ENCODE results near the gene EPHB1.

The EPHB1 gene

GRCh38 chr3:134887536-134887935, 92.5 kb downstream of the EPHB1 start:
- Histone ChIP-seq H3K9ac (ENCODE audit: low read length) (no peak overlapping the region), H3K4me1 (ENCODE audit: control insufficient read depth, insufficient read depth, low read length) (no peaks in the 10 kb centered on the region), H3K27me3 (replicated peaks; ENCODE audit: control insufficient read depth, insufficient read depth, low read length) (no peaks in the 10 kb centered on the region)

GRCh38 chr3:134892326-134892725, 97.3 kb downstream of the EPHB1 start:
- Histone ChIP-seq H3K4me3 (ENCODE audit: low read length) (no peak overlapping the region), H3K9ac (ENCODE audit: low read length) (no peak overlapping the region), H3K36me3 (ENCODE audit: control insufficient read depth, insufficient read depth, low read length, severe bottlenecking) (no peaks in the 10 kb centered on the region), H3K9me3 (ENCODE audit: control insufficient read depth, low read length) (peaks cover 8% of the 10 kb centered on the region), H3K27me3 (replicated peaks; ENCODE audit: control insufficient read depth, insufficient read depth, low read length) (no peaks in the 10 kb centered on the region), H3K4me1 (ENCODE audit: control insufficient read depth, insufficient read depth, low read length) (no peaks in the 10 kb centered on the region)
- DNase-seq (ENCODE audit: low read depth) = no peak

More at GRCh38 chr3:134887536-134887935, 92.5 kb downstream of the EPHB1 start:
- H3K4me3 ChIP-seq (ENCODE audit: low read length) = no peak overlapping the region
- peaks cover 8% of the 10 kb centered on the region for H3K9me3 ChIP-seq (ENCODE audit: control insufficient read depth, low read length)
- DNase-seq (ENCODE audit: low read depth) = no peak
- H3K36me3 ChIP-seq (ENCODE audit: control insufficient read depth, insufficient read depth, low read length, severe bottlenecking) = no peaks in the 10 kb centered on the region

- H3K9ac ChIP-seq (ENCODE audit: low read length) = no peak overlapping the region
- H3K36me3 ChIP-seq (ENCODE audit: control insufficient read depth, insufficient read depth, low read length, severe bottlenecking) = no peaks in the 10 kb centered on the region
- DNase-seq (ENCODE audit: low read depth) = no peak
- H3K4me3 ChIP-seq (ENCODE audit: low read length) = no peak overlapping the region
- H3K4me1 ChIP-seq (ENCODE audit: control insufficient read depth, insufficient read depth, low read length) = no peaks in the 10 kb centered on the region
- peaks cover 8% of the 10 kb centered on the region for H3K9me3 ChIP-seq (ENCODE audit: control insufficient read depth, low read length)
- no peaks in the 10 kb centered on the region for H3K27me3 ChIP-seq (replicated peaks; ENCODE audit: control insufficient read depth, insufficient read depth, low read length)
Observed at GRCh38 chr3:134892761-134893160, 97.7 kb downstream of the EPHB1 start.

GRCh38 chr3:134894533-134894932, 99.5 kb downstream of the EPHB1 start:
- H3K4me3 ChIP-seq (ENCODE audit: low read length) = no peak overlapping the region
- no peaks in the 10 kb centered on the region for H3K27me3 ChIP-seq (replicated peaks; ENCODE audit: control insufficient read depth, insufficient read depth, low read length)
- H3K4me1 ChIP-seq (ENCODE audit: control insufficient read depth, insufficient read depth, low read length) = no peaks in the 10 kb centered on the region
- no peaks in the 10 kb centered on the region for H3K36me3 ChIP-seq (ENCODE audit: control insufficient read depth, insufficient read depth, low read length, severe bottlenecking)
- no peak overlapping the region for H3K9ac ChIP-seq (ENCODE audit: low read length)
- DNase-seq (ENCODE audit: low read depth) = no peak
- H3K9me3 ChIP-seq (ENCODE audit: control insufficient read depth, low read length) = peaks cover 8% of the 10 kb centered on the region

GRCh38 chr3:134895181-134895580, 100.1 kb downstream of the EPHB1 start:
- Histone ChIP-seq H3K36me3 (ENCODE audit: control insufficient read depth, insufficient read depth, low read length, severe bottlenecking) (no peaks in the 10 kb centered on the region), H3K4me1 (ENCODE audit: control insufficient read depth, insufficient read depth, low read length) (no peaks in the 10 kb centered on the region)
- DNase-seq (ENCODE audit: low read depth) = no peak

GRCh38 chr3:134896141-134896540, 101.1 kb downstream of the EPHB1 start:
- no peak overlapping the region for H3K9ac ChIP-seq (ENCODE audit: low read length)
- DNase-seq (ENCODE audit: low read depth) = no peak
- H3K27me3 ChIP-seq (replicated peaks; ENCODE audit: control insufficient read depth, insufficient read depth, low read length) = no peaks in the 10 kb centered on the region
- no peaks in the 10 kb centered on the region for H3K36me3 ChIP-seq (ENCODE audit: control insufficient read depth, insufficient read depth, low read length, severe bottlenecking)
- peaks cover 6% of the 10 kb centered on the region for H3K9me3 ChIP-seq (ENCODE audit: control insufficient read depth, low read length)
- H3K4me1 ChIP-seq (ENCODE audit: control insufficient read depth, insufficient read depth, low read length) = no peaks in the 10 kb centered on the region
- H3K4me3 ChIP-seq (ENCODE audit: low read length) = no peak overlapping the region

More at GRCh38 chr3:134895181-134895580, 100.1 kb downstream of the EPHB1 start:
- Histone ChIP-seq H3K27me3 (replicated peaks; ENCODE audit: control insufficient read depth, insufficient read depth, low read length) (no peaks in the 10 kb centered on the region), H3K9ac (ENCODE audit: low read length) (no peak overlapping the region), H3K4me3 (ENCODE audit: low read length) (no peak overlapping the region), H3K9me3 (ENCODE audit: control insufficient read depth, low read length) (peaks cover 8% of the 10 kb centered on the region)

GRCh38 chr3:134896696-134897095, 101.6 kb downstream of the EPHB1 start:
- DNase-seq (ENCODE audit: low read depth) = no peak
- Histone ChIP-seq H3K27me3 (replicated peaks; ENCODE audit: control insufficient read depth, insufficient read depth, low read length) (no peaks in the 10 kb centered on the region), H3K4me1 (ENCODE audit: control insufficient read depth, insufficient read depth, low read length) (no peaks in the 10 kb centered on the region), H3K36me3 (ENCODE audit: control insufficient read depth, insufficient read depth, low read length, severe bottlenecking) (no peaks in the 10 kb centered on the region), H3K9ac (ENCODE audit: low read length) (no peak overlapping the region), H3K4me3 (ENCODE audit: low read length) (no peak overlapping the region), H3K9me3 (ENCODE audit: control insufficient read depth, low read length) (peaks cover 2% of the 10 kb centered on the region)

- no peaks in the 10 kb centered on the region for H3K4me1 ChIP-seq (ENCODE audit: control insufficient read depth, insufficient read depth, low read length)
- H3K4me3 ChIP-seq (ENCODE audit: low read length) = no peak overlapping the region
- no peaks in the 10 kb centered on the region for H3K36me3 ChIP-seq (ENCODE audit: control insufficient read depth, insufficient read depth, low read length, severe bottlenecking)
- no peaks in the 10 kb centered on the region for H3K9me3 ChIP-seq (ENCODE audit: control insufficient read depth, low read length)
- no peak overlapping the region for H3K9ac ChIP-seq (ENCODE audit: low read length)
- DNase-seq (ENCODE audit: low read depth) = no peak
- H3K27me3 ChIP-seq (replicated peaks; ENCODE audit: control insufficient read depth, insufficient read depth, low read length) = no peaks in the 10 kb centered on the region
Observed at GRCh38 chr3:134897391-134898141, 102.5 kb downstream of the EPHB1 start.

- Histone ChIP-seq H3K9ac (ENCODE audit: low read length) (no peak overlapping the region), H3K4me1 (ENCODE audit: control insufficient read depth, insufficient read depth, low read length) (no peaks in the 10 kb centered on the region), H3K27me3 (replicated peaks; ENCODE audit: control insufficient read depth, insufficient read depth, low read length) (no peaks in the 10 kb centered on the region), H3K9me3 (ENCODE audit: control insufficient read depth, low read length) (no peaks in the 10 kb centered on the region), H3K4me3 (ENCODE audit: low read length) (no peak overlapping the region), H3K36me3 (ENCODE audit: control insufficient read depth, insufficient read depth, low read length, severe bottlenecking) (no peaks in the 10 kb centered on the region)
- no peak for DNase-seq (ENCODE audit: low read depth)
Observed at GRCh38 chr3:134898181-134898754, 103.2 kb downstream of the EPHB1 start.

- H3K36me3 ChIP-seq (ENCODE audit: control insufficient read depth, insufficient read depth, low read length, severe bottlenecking) = no peaks in the 10 kb centered on the region
- no peaks in the 10 kb centered on the region for H3K9me3 ChIP-seq (ENCODE audit: control insufficient read depth, low read length)
- DNase-seq (ENCODE audit: low read depth) = no peak
- H3K4me1 ChIP-seq (ENCODE audit: control insufficient read depth, insufficient read depth, low read length) = peaks cover 4% of the 10 kb centered on the region
- H3K9ac ChIP-seq (ENCODE audit: low read length) = no peak overlapping the region
- H3K27me3 ChIP-seq (replicated peaks; ENCODE audit: control insufficient read depth, insufficient read depth, low read length) = no peaks in the 10 kb centered on the region
- no peak overlapping the region for H3K4me3 ChIP-seq (ENCODE audit: low read length)
Observed at GRCh38 chr3:134899786-134900185, 104.7 kb downstream of the EPHB1 start.

GRCh38 chr3:134900482-134900881, 105.4 kb downstream of the EPHB1 start:
- Histone ChIP-seq H3K27me3 (replicated peaks; ENCODE audit: control insufficient read depth, insufficient read depth, low read length) (no peaks in the 10 kb centered on the region), H3K9me3 (ENCODE audit: control insufficient read depth, low read length) (no peaks in the 10 kb centered on the region), H3K36me3 (ENCODE audit: control insufficient read depth, insufficient read depth, low read length, severe bottlenecking) (no peaks in the 10 kb centered on the region), H3K9ac (ENCODE audit: low read length) (no peak overlapping the region), H3K4me3 (ENCODE audit: low read length) (no peak overlapping the region), H3K4me1 (ENCODE audit: control insufficient read depth, insufficient read depth, low read length) (peaks cover 6% of the 10 kb centered on the region)
- no peak for DNase-seq (ENCODE audit: low read depth)

All from adipocyte (in vitro differentiated cells).